ENCODE data around the gene MRPL27.
A peak's percentile ranks its signal among the peaks of the same experiment; 100 is the strongest.
"Not testable (repeated sequence)": the region's sequence is repeated elsewhere in the genome, so short reads cannot be mapped to it uniquely, and the experiment has no call there.

The MRPL27 gene

GRCh38 chr17:50372758-50373556 is at the start of gene MRPL27, which contains the start of gene EME1:
Gene MRPL27 (minus strand): TSS chr17:50373184. CDS start chr17:50373170, 14 bp downstream.
Gene EME1 (plus strand): TSS chr17:50373229. CDS start chr17:50375209, 1,980 bp downstream.
- peak; percentile 94 for DNase-seq

- DNase-seq = no peak
Measured at GRCh38 chr17:50422738-50423137, 49.8 kb upstream of the MRPL27 start.

- no peak for DNase-seq
Measured at GRCh38 chr17:50421308-50422051, 48.5 kb upstream of the MRPL27 start.

GRCh38 chr17:50420419-50421112 is 47.6 kb upstream of the MRPL27 start:
- no peak for DNase-seq

DNA sequence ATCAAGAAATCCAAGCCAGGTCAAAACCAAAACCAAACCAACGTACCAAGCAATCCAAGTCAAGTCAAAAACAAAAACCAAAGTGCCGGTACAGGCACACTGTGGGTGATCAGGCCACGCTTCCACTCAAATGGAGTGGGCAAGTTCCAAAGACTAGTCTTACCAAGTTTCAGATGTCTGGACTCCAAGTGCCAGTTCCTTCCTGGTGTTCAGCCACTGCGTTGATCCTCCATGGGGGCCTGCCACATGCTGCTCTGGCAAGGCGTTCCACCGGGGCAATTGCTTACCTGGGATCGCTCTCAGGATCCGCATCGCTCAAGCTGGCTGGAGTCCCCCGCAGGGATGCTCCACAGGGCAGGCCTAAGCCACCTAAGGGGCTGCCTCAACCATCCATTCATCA is 46.6 kb upstream of the MRPL27 start:
- DNase-seq = not testable (repeated sequence)

GRCh38 chr17:50414808-50415207 is 41.8 kb upstream of the MRPL27 start:
- no peak for DNase-seq

GRCh38 chr17:50412188-50412732 is 39.3 kb upstream of the MRPL27 start:
- DNase-seq = no peak

DNA sequence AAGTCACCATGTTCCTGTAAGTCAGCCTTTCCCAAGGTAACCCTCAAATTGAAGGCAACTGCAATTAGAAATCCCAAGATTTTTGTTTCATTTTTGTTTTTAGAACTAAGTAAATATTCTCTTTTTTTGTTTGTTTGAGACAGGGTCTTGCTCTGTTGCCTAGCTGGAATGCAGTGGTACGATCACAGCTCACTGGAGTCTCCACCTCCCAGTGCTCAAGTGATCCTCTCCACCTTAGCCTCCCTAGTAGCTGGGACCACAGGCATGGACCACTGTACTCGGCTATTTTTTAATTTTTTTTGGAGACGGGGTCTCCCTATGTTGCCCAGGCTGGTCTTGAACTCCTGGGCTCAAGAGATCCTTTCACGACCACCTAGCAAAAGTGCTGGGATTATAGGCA is 34.9 kb upstream of the MRPL27 start:
- DNase-seq = no peak

GRCh38 chr17:50406578-50406977 is 33.6 kb upstream of the MRPL27 start:
- DNase-seq = no peak

DNA sequence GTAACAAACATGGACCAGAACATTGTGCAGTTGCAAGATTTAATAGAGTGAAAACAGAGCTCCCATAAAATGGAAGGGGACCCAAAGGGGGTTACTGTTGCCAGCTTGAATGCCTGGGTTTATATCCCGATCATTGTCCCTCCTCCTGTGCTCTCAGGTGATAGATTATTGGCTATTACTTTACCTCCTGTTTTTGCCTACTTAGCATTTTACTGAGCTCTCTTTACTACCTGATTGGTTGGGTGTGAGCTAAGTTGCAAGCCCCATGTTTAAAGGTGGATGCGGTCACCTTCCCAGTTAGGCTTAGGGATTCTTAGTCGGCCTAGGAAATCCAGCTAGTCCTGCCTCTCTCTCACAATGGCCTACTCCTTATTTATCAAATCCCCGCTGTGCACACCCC is 32.4 kb upstream of the MRPL27 start:
- DNase-seq = not testable (repeated sequence)

DNA sequence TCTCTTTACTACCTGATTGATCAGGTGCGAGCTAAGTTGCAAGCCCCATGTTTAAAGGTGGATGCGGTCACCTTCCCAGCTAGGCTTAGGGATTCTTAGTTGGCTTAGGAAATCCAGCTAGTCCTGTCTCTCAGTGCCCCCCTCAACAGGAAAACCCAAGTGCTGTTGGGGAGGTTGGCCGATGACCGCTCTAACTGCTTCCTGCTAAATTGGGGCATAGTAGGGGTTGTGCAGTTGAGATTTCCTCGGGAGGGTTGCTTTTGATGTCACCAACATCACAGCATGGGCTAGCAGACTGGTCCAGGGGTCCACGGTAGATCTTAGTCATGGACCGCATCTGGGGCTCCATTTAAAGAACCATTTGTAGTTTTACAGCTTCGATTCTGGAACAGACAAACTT is 26.6 kb upstream of the MRPL27 start:
- not testable (repeated sequence) for DNase-seq

- DNase-seq = not testable (repeated sequence)
Measured at GRCh38 chr17:50398672-50399071, 25.7 kb upstream of the MRPL27 start.

- DNase-seq = no peak
Measured at GRCh38 chr17:50397919-50398285, 24.9 kb upstream of the MRPL27 start.

DNA sequence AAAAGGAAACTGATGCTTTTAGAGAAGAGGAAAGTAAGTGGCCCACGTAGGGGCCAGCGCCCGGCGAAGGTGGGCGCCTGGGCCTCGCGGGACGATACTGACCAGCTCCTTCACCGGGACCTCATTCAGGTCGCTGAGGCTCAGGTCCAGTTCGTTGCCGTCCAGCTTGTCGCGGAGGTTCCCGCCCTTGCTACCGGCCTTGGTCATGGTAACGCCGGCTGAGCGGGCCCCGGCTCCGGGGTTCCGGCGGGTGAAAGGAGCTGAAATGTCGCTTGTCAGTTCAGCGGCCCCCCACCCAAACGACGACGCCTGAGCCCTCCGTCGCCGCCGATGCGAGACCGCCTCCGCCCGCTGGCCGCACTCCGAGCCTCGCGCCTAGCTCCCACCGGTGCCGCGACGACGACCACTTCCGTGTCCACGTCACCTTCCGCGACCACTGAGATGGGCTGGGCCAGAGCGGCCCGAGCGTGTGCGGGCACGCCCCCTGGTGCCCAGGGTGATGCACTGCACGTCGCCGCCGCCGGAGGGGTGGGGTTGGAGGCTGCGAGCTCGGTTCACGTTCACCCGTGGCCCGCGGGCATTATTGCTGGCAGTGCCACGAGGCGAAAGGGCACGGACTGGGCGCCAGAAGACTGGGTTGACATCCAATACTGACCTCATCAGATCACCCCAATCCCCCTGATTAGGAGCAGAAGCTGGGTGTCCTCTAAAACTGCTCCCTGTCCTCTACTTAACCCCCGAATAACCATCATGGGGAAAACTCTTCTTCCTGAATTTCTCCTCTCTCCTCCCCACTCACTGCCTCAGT is 24.3 kb upstream of the MRPL27 start, which contains the start of gene LRRC59:
TSS of gene LRRC59 (minus strand) at position 413 of the 808 bp plus-strand sequence. CDS start at position 207, 206 bp downstream.
- DNase-seq = peak; percentile 91

GRCh38 chr17:50396261-50397110 is 23.5 kb upstream of the MRPL27 start:
- DNase-seq = no peak

- DNase-seq = no peak
Measured at GRCh38 chr17:50394711-50395110, 21.7 kb upstream of the MRPL27 start.

- DNase-seq = no peak
Measured at GRCh38 chr17:50393700-50394099, 20.7 kb upstream of the MRPL27 start.

DNA sequence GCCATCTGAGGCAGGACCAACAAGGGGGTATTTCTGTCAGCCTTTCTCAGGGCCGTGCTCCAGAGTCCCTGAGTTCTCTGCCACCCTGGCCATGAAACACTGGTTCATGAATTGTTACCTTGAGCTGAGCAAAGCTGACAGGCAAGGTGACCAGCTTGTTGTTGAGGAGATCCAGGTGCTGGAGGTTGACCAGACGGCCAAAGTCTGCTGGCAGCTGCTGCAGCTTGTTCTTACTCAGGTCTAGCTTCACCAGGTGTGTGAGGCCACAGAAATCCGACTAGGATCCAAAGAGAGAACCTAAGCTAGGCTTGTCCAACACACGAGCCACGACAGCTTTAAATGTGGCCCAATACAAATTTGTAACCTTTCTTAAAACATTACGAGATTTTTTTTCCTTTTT is 19.6 kb upstream of the MRPL27 start:
- no peak for DNase-seq

DNA sequence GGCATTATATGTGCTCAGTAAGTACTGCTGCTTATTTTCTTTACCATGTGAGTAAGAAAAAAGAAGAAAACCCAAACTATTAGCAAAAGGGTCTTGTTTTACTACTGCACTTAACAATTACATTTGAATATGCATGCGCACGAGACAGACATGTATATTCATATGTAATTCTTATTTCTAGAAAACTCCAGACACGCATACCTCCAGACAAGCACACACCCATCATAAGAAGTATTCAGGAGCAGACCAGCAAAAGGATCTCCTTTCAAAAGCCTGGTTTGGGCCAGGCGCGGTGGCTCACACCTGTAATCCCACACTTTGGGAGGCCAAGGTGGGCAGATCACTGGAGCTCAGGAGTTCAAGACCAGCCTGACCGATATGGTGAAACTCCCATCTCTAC is 16.6 kb upstream of the MRPL27 start:
- no peak for DNase-seq

GRCh38 chr17:50388728-50389127 is 15.7 kb upstream of the MRPL27 start:
- no peak for DNase-seq

DNA sequence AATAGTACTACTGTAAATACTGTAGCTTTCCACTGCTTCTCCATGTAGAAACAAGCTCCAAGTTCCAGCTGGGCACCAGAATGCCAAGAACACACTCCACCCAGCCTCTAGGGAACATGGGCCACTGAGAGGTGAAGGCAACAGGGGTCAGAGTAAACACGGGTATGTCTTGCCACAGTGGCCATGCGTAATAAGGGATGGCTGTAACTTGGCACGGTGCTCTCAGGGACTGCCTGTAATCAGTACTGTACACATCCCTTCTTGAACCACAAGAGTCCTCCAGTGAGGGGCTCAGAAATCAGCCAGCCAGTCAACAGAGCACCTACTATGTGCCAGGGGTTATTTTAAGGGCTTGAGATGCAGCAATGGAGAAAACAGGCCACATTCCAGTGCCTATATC is 13.5 kb upstream of the MRPL27 start:
- no peak for DNase-seq
